SK-N-SH (cell line): ENCODE data around the gene ATP6V1G3. TPM values are rescaled to one million over a fixed set of nuclear protein-coding genes. Genes with fewer than 3 reads are reported as not detected.
A peak's percentile ranks its signal among the peaks of the same experiment; 100 is the strongest.

Experiments
- CTCF ChIA-PET: fragments of 300-600, 350-600 bp; formaldehyde crosslinking; extraction: SDS; loops from one replicate; lab custom pipeline; 2021; lab: Yijun Ruan, JAX
- POLR2A ChIA-PET: fragments of 350-600 bp; sonication (Branson Sonifier 250); formaldehyde crosslinking; extraction: SDS; loops from one replicate; lab custom pipeline; 2020; ENCODE audit warnings: antibody characterized with exemption, inconsistent platforms; lab: Yijun Ruan, JAX
- DNase-seq: peaks from one replicate; pipeline ENCODE4 v3.0.0; 2012
- H2AFZ ChIP-seq: fragments of 200-600 bp; sonication (generic); 2 replicates; pipeline ENCODE4 v1.8.1; 2016; ENCODE audit warnings: antibody characterized with exemption, mild to moderate bottlenecking, low read depth
- H3F3A ChIP-seq: fragments of 200-600 bp; sonication (generic); replicated peaks from 2 replicates; pipeline ENCODE3; 2016; ENCODE audit warnings: antibody characterized with exemption, mild to moderate bottlenecking; ENCODE audit not compliant: insufficient read depth
- H3K27ac ChIP-seq, 2 experiments: fragments of 200-500 bp in 1 of 2; fragments of 200-600 bp in 1 of 2; sonication (Bioruptor generic) in 1 of 2; sonication (generic), shearing (Covaris generic) in 1 of 2; 2 replicates each; pipeline versions ENCODE4 v1.5.1 to v1.6.1; 2014 to 2016; ENCODE audit warnings: low read depth in 2 of 2, inconsistent platforms in 1 of 2, low read length in 1 of 2, mild to moderate bottlenecking in 1 of 2, mixed read lengths in 1 of 2
- H3K27me3 ChIP-seq: fragments of 200-600 bp; sonication (generic), shearing (Covaris generic); 2 replicates; pipeline ENCODE4 v1.6.1; 2016; ENCODE audit warnings: mixed run types; ENCODE audit not compliant: insufficient read depth
- H3K36me3 ChIP-seq, 2 experiments: fragments of 200-500 bp in 1 of 2; fragments of 200-600 bp in 1 of 2; sonication (Bioruptor generic) in 1 of 2; sonication (generic) in 1 of 2; replicated peaks in 1 of 2; 2 replicates each; pipeline versions ENCODE3 to v1.5.1; 2014 to 2016; ENCODE audit warnings: low read length in 1 of 2, mild to moderate bottlenecking in 1 of 2; ENCODE audit not compliant: insufficient read depth in 2 of 2, control insufficient read depth in 1 of 2
- H3K4me1 ChIP-seq, 2 experiments: fragments of 200-500 bp in 1 of 2; fragments of 200-600 bp in 1 of 2; sonication (Bioruptor generic) in 1 of 2; sonication (generic), shearing (Covaris generic) in 1 of 2; 2 replicates each; pipeline versions ENCODE4 v1.5.1 to v1.6.1; 2014 to 2016; ENCODE audit warnings: low read depth in 1 of 2, low read length in 1 of 2, mixed run types in 1 of 2; ENCODE audit not compliant: insufficient read depth in 2 of 2, control insufficient read depth in 1 of 2
- H3K4me2 ChIP-seq: fragments of 200-600 bp; sonication (generic), shearing (Covaris generic); 2 replicates; pipeline ENCODE4 v1.6.1; 2017; ENCODE audit warnings: mixed run types
- H3K4me3 ChIP-seq, 2 experiments: fragments of 200-500 bp in 1 of 2; fragments of 200-600 bp in 1 of 2; sonication (Bioruptor generic) in 1 of 2; sonication (generic), shearing (Covaris generic) in 1 of 2; 2 replicates each; pipeline versions ENCODE4 v1.5.1 to v1.8.1; 2014 to 2016; ENCODE audit warnings: low read depth in 2 of 2, inconsistent platforms in 1 of 2, low read length in 1 of 2, mild to moderate bottlenecking in 1 of 2, mixed read lengths in 1 of 2, moderate library complexity in 1 of 2
- H3K79me2 ChIP-seq: fragments of 200-600 bp; sonication (generic); 2 replicates; pipeline ENCODE4 v1.8.1; 2017; ENCODE audit warnings: mild to moderate bottlenecking; ENCODE audit not compliant: insufficient read depth
- H3K9ac ChIP-seq: fragments of 200-600 bp; sonication (generic); 2 replicates; pipeline ENCODE4 v1.6.1; 2017; ENCODE audit warnings: mixed run types
- H3K9me2 ChIP-seq: fragments of 200-600 bp; sonication (generic); 2 replicates; pipeline ENCODE4 v1.6.1; 2017; ENCODE audit warnings: mixed run types
- H3K9me3 ChIP-seq: fragments of 200-600 bp; sonication (generic); 2 replicates; pipeline ENCODE4 v1.6.1; 2017; ENCODE audit warnings: mixed run types, mild to moderate bottlenecking, moderate library complexity
- H4K20me1 ChIP-seq: fragments of 200-600 bp; sonication (generic); 2 replicates; pipeline ENCODE4 v1.6.1; 2017; ENCODE audit warnings: mild to moderate bottlenecking, mixed run types; ENCODE audit not compliant: insufficient read depth
- ELF1 ChIP-seq: IDR thresholded peaks from 2 replicates; pipeline ENCODE4 v1.4.0; 2012
- EZH2phosphoT487 ChIP-seq: fragments of 200-600 bp; sonication (generic); IDR thresholded peaks from 2 replicates; pipeline ENCODE4 v1.6.1; 2017; ENCODE audit warnings: low read depth, mixed run types, mild to moderate bottlenecking, antibody characterized with exemption, moderate library complexity, borderline replicate concordance
- FOSL2 ChIP-seq: IDR thresholded peaks from 2 replicates; pipeline ENCODE4 v1.4.0; 2012; ENCODE audit warnings: low read depth, mild to moderate bottlenecking, moderate library complexity, borderline replicate concordance
- FOXM1 ChIP-seq: IDR thresholded peaks from 2 replicates; pipeline ENCODE4 v1.4.0; 2012; ENCODE audit warnings: low read depth, mild to moderate bottlenecking
- GABPA ChIP-seq: IDR thresholded peaks from 2 replicates; pipeline ENCODE4 v1.4.0; 2012; ENCODE audit warnings: low read depth, mild to moderate bottlenecking
- GATA2 ChIP-seq: sonication (generic); formaldehyde crosslinking; IDR thresholded peaks from 2 replicates; pipeline ENCODE4 v1.5.0; 2020; ENCODE audit warnings: mild to moderate bottlenecking, missing genetic modification reagents
- JUND ChIP-seq: IDR thresholded peaks from 2 replicates; pipeline ENCODE4 v1.4.0; 2012
- MAX ChIP-seq: IDR thresholded peaks from 2 replicates; pipeline ENCODE4 v1.4.0; 2012; ENCODE audit warnings: low read depth
- MXI1 ChIP-seq: IDR thresholded peaks from 2 replicates; pipeline ENCODE4 v1.6.1; 2012; ENCODE audit warnings: mild to moderate bottlenecking, low read depth, low read length, improper control_type of control experiment
- NFIC ChIP-seq: IDR thresholded peaks from 2 replicates; pipeline ENCODE4 v1.4.0; 2012; ENCODE audit warnings: borderline replicate concordance
- POLR2AphosphoS5 ChIP-seq: IDR thresholded peaks from 2 replicates; pipeline ENCODE4 v1.6.1; 2012; ENCODE audit warnings: low read depth, low read length
- RAD21 ChIP-seq: IDR thresholded peaks from 2 replicates; pipeline ENCODE4 v1.6.1; 2012; ENCODE audit warnings: mild to moderate bottlenecking, low read length
- REST ChIP-seq: IDR thresholded peaks from 2 replicates; pipeline ENCODE4 v1.6.1; 2012; ENCODE audit warnings: mild to moderate bottlenecking, low read depth, low read length, moderate library complexity
- RFX5 ChIP-seq: IDR thresholded peaks from 2 replicates; pipeline ENCODE4 v1.6.1; 2012; ENCODE audit warnings: mild to moderate bottlenecking, improper control_type of control experiment, low read length
- RXRA ChIP-seq: IDR thresholded peaks from 2 replicates; pipeline ENCODE4 v1.4.0; 2012; ENCODE audit warnings: low read depth, mild to moderate bottlenecking, borderline replicate concordance
- SMC3 ChIP-seq: IDR thresholded peaks from 2 replicates; pipeline ENCODE4 v1.6.1; 2012; ENCODE audit warnings: low read depth, low read length, improper control_type of control experiment
- TAF1 ChIP-seq: IDR thresholded peaks from 2 replicates; pipeline ENCODE4 v1.6.1; 2012; ENCODE audit warnings: low read depth, mild to moderate bottlenecking, low read length, moderate library complexity, borderline replicate concordance
- TCF12 ChIP-seq: IDR thresholded peaks from 2 replicates; pipeline ENCODE4 v1.4.0; 2012
- TEAD4 ChIP-seq: IDR thresholded peaks from 2 replicates; pipeline ENCODE4 v1.4.0; 2012; ENCODE audit warnings: mild to moderate bottlenecking, borderline replicate concordance; ENCODE audit not compliant: insufficient read depth
- USF2 ChIP-seq: fragments of 150-350 bp; IDR thresholded peaks from 2 replicates; pipeline ENCODE4 v1.6.1; 2017; ENCODE audit warnings: antibody characterized with exemption, low read length, low read depth, borderline replicate concordance
- YY1 ChIP-seq: IDR thresholded peaks from 2 replicates; pipeline ENCODE4 v1.4.0; 2012; ENCODE audit warnings: low read depth, mild to moderate bottlenecking
- WGBS: methylation state at CpG from one replicate; pipeline ENCODE4 v1.1.6; 2017; ENCODE audit warnings: low lambda C conversion rate; 5-methylcytosine and 5-hydroxymethylcytosine counted together
- polyA plus RNA-seq, 3 experiments: library from polyadenylated mRNA; depleted of rRNA; stranded (reverse); fragments of >200 nt; gene quantifications; 2 replicates each; pipeline ENCODE4 v1.2.3, GENCODE V29; 2012

ATP6V1G3 gene
- polyA plus RNA-seq, 1 of the 3 experiments (the other 2 are of a cell fraction) = not detected

GRCh38 chr1:198577444-198577843, 37.0 kb upstream of the ATP6V1G3 start (continued):
- peak; percentile 39; the same call in 1 of the 2 replicates for TF ChIP-seq MAX
- TF ChIP-seq GATA2 (CRISPR knock-in tag) = no peak
- peak; percentile 90 for TF ChIP-seq TCF12
- TF ChIP-seq ELF1 = no peak; the same call in 1 of the 2 replicates
- no peak for TF ChIP-seq USF2
- no peak for TF ChIP-seq GABPA
- TF ChIP-seq JUND = peak; percentile 83
- TF ChIP-seq POLR2AphosphoS5 = no peak; the same call in 1 of the 2 replicates
- no peak for TF ChIP-seq SMC3
- TF ChIP-seq YY1 = no peak
- peak; percentile 52; the same call in 1 of the 2 replicates for TF ChIP-seq FOXM1

GRCh38 chr1:198575798-198576641, 35.5 kb upstream of the ATP6V1G3 start:
- Histone ChIP-seq H3K79me2 (no peaks in the 10 kb centered on the region), H3K36me3 (no peaks in the 10 kb centered on the region), H2AFZ (no peak overlapping the region), H3K27ac (peak overlapping the region in 1 of 2 experiments; percentile 84; a peak in 2 of 4 replicates), H3K4me1 (no peaks in the 10 kb centered on the region; a peak in 1 of 4 replicates), H3F3A (peaks cover 26% of the 10 kb centered on the region), H3K27me3 (no peaks in the 10 kb centered on the region), H3K9me2 (no peaks in the 10 kb centered on the region), H3K9ac (no peak overlapping the region), H4K20me1 (no peaks in the 10 kb centered on the region), H3K9me3 (no peaks in the 10 kb centered on the region), H3K4me3 (no peak overlapping the region), H3K4me2 (no peak overlapping the region)
- ChIA-PET CTCF (interaction anchor here (0.7 kb wide), 1 partner anchor 11 kb away, joined by 3 read pairs; no protein-coding TSS in a partner anchor), POLR2A (no interaction called here)
- no peak for TF ChIP-seq MXI1
- no peak for TF ChIP-seq REST
- no peak for TF ChIP-seq EZH2phosphoT487
- TF ChIP-seq RAD21 = no peak
- no peak for TF ChIP-seq FOSL2
- TF ChIP-seq NFIC = no peak
- no peak for TF ChIP-seq TEAD4
- no peak for TF ChIP-seq RFX5
- no peak for TF ChIP-seq POLR2AphosphoS5
- TF ChIP-seq TAF1 = no peak
- no peak for TF ChIP-seq RXRA
- DNase-seq = no peak
- WGBS = 93% methylated on average over 2 of the region's 2 CpGs
